ENCODE measurements around the gene ACVR1. TPM values are rescaled to one million over a fixed set of nuclear protein-coding genes. Genes with fewer than 3 reads are reported as not detected.

ACVR1 gene
- total RNA-seq (2014; rRNA removed) = 19.7 and 30.3 TPM in 2 replicates
- polyA plus RNA-seq (2012) = 21.5 TPM

DNA sequence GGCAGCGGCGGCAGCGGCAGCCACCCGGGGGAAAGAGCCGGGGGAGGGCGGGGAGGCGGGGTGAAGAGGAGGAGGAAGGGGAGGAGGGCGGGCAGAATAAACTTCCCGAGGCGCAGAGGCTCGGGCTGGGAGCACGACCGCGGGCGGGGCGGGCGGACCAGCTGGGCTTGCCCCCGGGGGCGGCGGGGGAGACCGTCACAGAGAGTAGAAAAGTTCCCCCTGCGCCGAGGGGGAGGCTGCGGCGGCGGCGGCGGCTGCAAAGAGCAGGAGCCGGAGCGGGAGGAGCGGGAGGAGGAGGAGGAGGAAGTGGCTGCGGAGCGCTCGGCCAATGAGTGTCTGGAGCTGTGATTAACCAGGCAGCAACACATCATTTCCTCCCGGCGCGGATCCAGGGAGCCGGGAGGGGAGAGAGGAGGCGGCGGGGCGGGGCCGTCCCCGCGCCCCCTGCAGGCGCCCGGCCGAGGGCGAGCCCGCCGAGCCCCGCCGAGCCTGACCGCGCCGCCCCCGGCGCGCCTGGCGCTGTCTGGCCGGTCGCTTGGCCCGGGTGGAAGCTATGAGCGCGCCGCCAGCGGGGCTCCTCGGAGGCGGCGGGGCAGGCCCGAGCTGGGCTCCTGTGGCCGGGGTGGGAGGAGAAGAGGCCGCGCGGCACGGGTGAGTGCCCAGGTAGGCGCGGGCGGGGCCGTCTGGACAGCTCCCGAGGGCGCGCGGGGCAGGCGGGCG is at the start of gene ACVR1:
Gene ACVR1 (minus strand): TSS at position 265 of the 720 bp plus-strand sequence. CDS start 76,837 bp downstream, outside the sequence.
- peak; percentile 97 for DNase-seq (ENCODE audit: low read depth)

GRCh38 chr2:157925071-157925470 is 48.9 kb upstream of the ACVR1 start:
- DNase-seq (ENCODE audit: low read depth) = no peak

GRCh38 chr2:157923598-157924217 is 47.6 kb upstream of the ACVR1 start:
- peak; percentile 1 for DNase-seq (ENCODE audit: low read depth)

- DNase-seq (ENCODE audit: low read depth) = no peak
Measured at GRCh38 chr2:157922815-157923214, 46.7 kb upstream of the ACVR1 start.

GRCh38 chr2:157922336-157922735 is 46.2 kb upstream of the ACVR1 start:
- no peak for DNase-seq (ENCODE audit: low read depth)

GRCh38 chr2:157920736-157921135 is 44.6 kb upstream of the ACVR1 start:
- no peak for DNase-seq (ENCODE audit: low read depth)

DNA sequence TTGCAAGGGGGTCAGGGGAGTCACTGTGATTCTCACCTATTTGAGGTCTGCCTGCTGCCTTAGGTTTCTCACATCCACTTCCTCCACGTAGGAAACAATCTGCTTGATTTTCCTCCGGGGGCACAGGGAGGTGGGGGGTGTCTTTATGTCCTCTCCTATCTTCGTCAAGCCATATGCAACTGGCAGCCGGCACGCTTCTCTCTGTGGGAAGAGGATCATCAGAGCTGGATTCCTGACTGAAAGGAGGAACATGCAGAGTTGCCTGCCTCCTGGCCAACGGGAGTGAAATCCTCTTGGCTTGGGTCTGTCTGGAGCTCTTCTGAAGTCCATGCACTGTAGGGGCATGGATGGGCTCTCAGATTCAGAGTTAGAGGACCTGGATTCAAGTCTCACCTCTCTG is 43.1 kb upstream of the ACVR1 start:
- no peak for DNase-seq (ENCODE audit: low read depth)

DNA sequence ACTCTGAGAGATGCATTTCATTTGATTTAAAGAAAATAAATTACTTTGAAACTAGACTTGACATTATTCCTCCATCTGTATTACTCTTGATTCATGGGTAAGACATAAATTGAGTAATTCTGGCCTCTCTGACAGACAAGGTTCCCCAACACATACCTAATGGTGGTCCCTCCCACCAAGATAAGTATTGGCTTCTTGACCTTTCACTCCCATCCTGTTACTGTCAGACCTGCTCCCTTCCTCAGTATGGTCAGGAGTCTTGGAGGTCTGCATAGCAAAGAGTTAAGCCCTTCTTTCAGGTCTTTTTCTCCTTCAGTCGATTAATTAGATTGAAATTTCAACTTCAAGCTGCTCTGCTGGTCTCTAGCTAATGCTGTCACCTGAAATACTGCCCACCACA is 42.2 kb upstream of the ACVR1 start:
- no peak for DNase-seq (ENCODE audit: low read depth)

GRCh38 chr2:157911750-157912149 is 35.6 kb upstream of the ACVR1 start:
- DNase-seq (ENCODE audit: low read depth) = no peak

DNA sequence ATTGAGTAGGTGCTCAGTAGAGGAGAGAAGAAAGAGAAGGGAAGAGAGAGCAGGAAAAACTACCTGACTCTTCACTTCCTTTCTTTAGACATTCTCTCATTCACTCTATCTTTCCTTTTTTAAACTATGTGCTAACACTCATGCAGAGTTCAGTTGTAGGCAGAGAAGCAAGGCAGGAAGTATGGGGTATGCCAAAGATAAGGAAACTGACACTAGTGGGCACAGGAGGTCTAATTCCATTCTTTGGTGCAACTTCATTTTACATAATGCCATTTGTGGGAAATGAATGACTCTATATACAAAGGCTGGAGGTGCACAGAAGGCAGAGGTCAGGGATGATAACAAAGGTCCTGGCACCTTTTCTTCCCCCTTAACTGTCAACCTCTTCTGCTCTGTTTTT is 35.1 kb upstream of the ACVR1 start:
- no peak for DNase-seq (ENCODE audit: low read depth)

DNA sequence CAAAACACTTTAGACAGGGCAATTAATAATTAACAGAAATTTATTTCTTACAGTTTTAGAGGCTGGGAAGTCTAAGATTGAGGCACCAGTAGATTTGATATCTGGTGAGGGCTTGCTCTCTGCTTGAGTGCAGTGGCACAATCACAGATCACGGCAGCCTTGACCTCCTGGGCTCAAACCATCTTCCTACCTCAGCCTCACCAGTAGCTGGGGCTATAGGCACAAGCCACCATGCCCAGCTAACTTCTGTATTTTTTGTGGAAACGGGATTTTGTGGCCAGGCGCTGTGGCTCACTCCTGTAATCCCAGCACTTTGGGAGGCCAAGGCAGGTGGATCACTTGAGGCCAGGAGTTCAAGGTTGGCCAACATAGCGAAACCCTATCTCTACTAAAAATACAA is 29.0 kb upstream of the ACVR1 start:
- DNase-seq (ENCODE audit: low read depth) = no peak

DNA sequence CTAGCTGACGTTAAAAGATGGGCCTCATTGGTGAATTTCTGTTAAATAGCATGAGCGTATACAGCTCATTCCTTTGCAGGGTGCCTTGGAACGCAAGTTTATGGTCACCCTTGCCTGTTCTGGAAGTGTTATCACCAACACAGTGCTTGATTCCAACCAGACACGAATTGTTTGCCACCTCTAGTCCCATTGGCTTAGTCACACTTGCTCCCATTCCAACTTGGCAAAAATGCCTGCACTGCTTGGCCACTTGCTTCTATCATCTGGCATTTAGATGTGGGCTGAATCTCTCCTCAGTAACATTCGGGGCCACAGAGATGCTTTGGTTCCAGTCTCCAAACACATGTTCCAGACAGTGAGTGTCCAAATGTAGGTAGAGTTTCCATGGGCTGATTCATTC is 27.5 kb upstream of the ACVR1 start:
- no peak for DNase-seq (ENCODE audit: low read depth)

- peak; percentile 55 for DNase-seq (ENCODE audit: low read depth)
Measured at GRCh38 chr2:157903151-157903550, 27.0 kb upstream of the ACVR1 start.

DNA sequence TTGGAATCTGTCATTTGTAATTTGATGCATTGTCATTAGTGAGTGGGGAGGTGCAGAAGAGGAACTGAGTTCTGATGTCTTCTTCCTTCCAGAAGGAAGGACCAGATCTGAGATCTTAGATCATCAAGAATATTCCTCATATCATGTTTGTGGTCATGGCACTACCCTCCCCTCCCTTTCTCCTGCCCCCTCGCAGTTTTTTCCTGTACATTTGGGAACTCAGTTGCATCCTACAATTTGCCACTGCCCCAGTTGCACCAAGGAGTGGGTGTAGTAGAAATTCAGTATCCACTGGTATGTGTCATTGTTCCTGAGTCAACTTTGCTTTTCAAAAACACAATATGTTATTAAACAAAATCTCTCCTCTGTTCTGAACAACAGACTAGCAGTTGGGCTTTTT is 26.6 kb upstream of the ACVR1 start:
- peak; percentile 48 for DNase-seq (ENCODE audit: low read depth)

- peak; percentile 15 for DNase-seq (ENCODE audit: low read depth)
Measured at GRCh38 chr2:157901325-157901724, 25.2 kb upstream of the ACVR1 start.

- DNase-seq (ENCODE audit: low read depth) = peak; percentile 31
Measured at GRCh38 chr2:157900684-157901083, 24.6 kb upstream of the ACVR1 start.

DNA sequence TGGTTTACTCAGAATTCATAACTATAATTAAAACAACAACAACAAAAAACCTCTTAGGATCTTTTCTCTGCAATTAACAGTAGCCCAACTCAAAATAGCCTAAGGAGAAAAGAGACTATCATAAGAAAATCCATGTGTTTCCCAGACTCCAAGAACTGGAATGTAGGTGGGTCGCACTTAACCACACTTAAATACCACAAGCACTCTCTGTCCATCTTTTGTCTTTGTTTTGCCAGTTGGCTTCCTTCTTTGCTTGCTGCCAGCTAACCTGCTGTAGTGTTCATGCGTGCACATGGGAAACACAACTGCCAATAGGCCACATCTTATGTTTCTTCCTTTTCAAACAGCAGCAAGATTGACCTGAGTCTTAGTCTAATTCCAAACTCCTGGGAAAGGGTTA is 24.1 kb upstream of the ACVR1 start:
- peak; percentile 87 for DNase-seq (ENCODE audit: low read depth)

DNA sequence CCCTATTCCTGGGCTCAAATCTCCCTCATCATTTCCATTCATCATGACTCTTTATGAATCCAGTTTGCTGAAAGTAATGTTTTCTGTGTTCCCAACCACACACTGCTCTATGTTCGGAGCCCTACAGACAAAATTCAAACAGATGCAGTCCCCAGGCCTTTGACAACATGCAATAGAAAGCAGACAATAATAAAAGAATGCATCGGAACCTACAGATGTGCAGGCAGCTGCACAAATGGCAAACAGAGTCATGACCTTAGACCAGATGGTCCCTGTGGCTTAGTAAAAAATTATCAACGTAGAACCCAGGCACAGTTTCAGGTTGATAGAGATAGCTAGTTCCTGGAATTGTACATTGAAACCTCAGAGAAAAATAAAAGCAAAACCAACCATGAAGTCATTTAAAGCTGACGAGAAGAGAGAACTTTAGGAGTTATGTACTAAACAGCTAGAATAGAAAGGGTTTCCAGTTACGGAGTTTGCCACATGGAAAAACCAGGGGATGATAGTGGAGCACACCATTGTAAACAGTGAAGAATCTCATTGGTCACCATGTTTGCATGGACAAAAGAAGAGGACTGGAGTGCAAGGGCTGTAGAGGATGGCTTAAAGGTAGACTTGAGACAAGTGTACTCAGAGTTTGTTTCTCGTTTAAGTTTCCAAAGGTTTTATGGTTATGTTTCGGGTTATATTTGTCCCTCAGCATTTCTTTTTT is 23.2 kb upstream of the ACVR1 start:
- no peak for DNase-seq (ENCODE audit: low read depth)

DNA sequence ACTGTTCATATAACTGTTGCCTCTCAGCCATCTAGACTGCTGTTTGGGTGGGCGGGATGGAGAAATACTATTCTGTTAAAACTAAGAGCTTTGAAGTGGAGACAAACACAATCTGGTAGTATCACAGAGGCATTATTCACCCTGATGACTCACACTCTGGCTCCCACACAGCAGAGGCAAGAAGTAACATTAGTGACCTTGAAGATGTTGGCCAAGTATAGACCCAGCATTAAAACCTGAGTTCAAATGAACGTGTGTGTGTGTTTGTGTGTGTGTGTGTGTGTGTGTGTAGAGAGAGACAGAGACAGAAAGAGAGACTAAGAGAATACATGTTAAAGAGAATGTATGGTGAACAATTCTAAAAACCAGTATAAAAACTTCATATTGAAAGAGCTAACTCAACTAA is 22.5 kb upstream of the ACVR1 start:
- DNase-seq (ENCODE audit: low read depth) = peak; percentile 92

DNA sequence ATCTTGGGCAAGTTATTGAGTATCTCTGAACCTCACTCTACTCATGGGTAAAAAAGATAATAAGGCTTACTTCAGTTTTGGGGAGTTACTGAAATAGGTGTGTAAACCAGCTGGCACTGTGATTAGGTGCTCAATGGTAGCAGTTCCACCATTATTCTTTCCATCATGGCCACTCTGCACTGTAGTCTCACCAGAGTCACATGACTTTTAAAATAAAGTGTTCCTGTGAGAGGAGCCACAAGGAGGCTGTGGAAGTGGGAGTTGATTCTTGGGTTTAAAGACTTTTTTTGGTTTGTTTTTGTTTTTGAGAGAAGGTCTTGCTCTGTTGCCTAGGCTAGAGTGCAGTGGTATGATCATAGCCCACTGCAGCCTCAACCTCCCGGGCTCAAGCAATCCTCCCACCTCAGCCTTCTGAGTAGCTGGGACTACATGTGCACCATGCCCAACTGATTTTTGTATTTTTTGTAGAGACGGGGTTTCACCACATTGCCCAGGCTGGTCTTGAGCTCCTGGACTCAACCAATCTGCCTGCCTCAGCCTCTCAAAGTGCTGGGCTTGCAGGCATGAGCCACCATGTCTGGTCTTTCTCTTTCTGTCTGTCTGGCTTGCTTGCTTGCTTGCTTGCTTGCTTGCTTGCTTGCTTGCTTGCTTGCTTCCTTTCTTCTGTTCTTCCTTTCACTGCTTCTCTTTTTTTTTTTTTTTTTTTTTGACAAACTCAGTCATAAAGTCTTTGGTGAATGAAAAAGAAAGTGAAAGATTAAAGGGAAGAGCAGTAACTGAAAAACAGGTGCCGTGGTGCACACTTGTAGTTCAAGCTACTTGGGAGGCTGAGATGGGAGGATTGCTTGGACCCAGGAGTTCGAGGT is 21.2 kb upstream of the ACVR1 start:
- DNase-seq (ENCODE audit: low read depth) = no peak

- peak; percentile 81 for DNase-seq (ENCODE audit: low read depth)
Measured at GRCh38 chr2:157895531-157895930, 19.4 kb upstream of the ACVR1 start.
